ENCODE results near the gene BEND6.

DNA sequence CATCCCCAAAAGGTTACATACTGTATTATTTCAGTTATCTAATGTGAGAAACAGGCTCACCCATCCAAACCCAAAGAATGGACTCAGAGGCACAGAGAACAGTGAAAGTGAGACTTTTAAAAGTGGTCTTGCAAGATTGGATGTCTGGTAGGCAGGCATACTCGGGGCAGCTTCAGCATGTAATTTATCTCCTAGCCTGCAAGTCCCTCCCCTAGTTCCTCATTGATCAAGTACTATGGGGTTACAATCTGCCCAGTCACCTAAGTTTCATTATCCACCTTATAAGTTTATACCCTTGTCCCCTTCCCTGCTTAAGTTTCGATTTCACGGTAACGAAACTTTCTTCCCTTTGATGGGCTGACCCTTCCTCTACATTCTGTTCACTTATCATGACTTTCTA is 114.3 kb downstream of the BEND6 start:
- TF ChIP-seq EZH2 (IDR thresholded peaks at IDR 0.05; ENCODE audit: insufficient read depth, poor library complexity, severe bottlenecking) (no peak), EZH2phosphoT487 (IDR thresholded peaks at IDR 0.05; ENCODE audit: insufficient read depth, low read depth) (no peak)

Measured in GM23248 (cell line).